Measurements from ENCODE around the gene DEFB125. TPM values are rescaled to one million over a fixed set of nuclear protein-coding genes. Genes with fewer than 3 reads are reported as not detected.

The DEFB125 gene
- total and polyA plus RNA-seq, 9 of the 15 experiments (the other 6 are each of a cell fraction or from before 2014, with no cell fraction given): not detected

GRCh38 chr20:87401-87800 lies at the start of gene DEFB125 (continued):
- TF ChIP-seq AFF1 (IDR thresholded peaks at IDR 0.05; ENCODE audit: low read depth in 1 of 2, partially characterized antibody in 2 of 2) (no peak), E2F3 (CRISPR knock-in tag; IDR thresholded peaks at IDR 0.05) (no peak), BCL6 (CRISPR knock-in tag; IDR thresholded peaks at IDR 0.05) (no peak), TRIM28 (IDR thresholded peaks at IDR 0.05) (no peak), ELK3 (CRISPR knock-in tag; IDR thresholded peaks at IDR 0.05) (no peak), HDAC8 (tag; IDR thresholded peaks at IDR 0.05) (no peak)
